Left lobe of liver (tissue), 2 donors: Measurements from ENCODE around the gene DGKD. TPM values are rescaled to one million over a fixed set of nuclear protein-coding genes. Genes with fewer than 3 reads are reported as not detected.

Experiments used
- ATAC-seq: fragments of 200-7000 bp; cut with Tn5 transposase; one replicate; pipeline ENCODE4 v1.9.1; 2020; ENCODE audit warnings: mild to moderate bottlenecking, moderate library complexity
- DNase-seq: peaks from one replicate; pipeline ENCODE4 v3.0.0-alpha.2; 2020; ENCODE audit warnings: low spot score
- total RNA-seq: library from RNA; stranded (reverse); gene quantifications from one replicate; pipeline ENCODE4 v1.2.1, GENCODE V29; 2021
- donor health status: DM: no; HTN: no; CAD: no; lungs with moderate emphysema.
- donor health status: DM: no; HTN: yes; CAD: no.

Gene DGKD
- total RNA-seq, 1 donor from 2014 or later = 17.9 TPM

GRCh38 chr2:233453916-233454315 lies 99.6 kb downstream of the DGKD start:
- no peak for DNase-seq
- no peak for ATAC-seq

- ATAC-seq (no peak), DNase-seq (no peak)
Observed at GRCh38 chr2:233455006-233455405, 100.7 kb downstream of the DGKD start.

GRCh38 chr2:233455491-233455890 lies 101.2 kb downstream of the DGKD start:
- no peak for DNase-seq
- ATAC-seq = no peak

GRCh38 chr2:233456111-233456510 lies 101.8 kb downstream of the DGKD start:
- ATAC-seq = no peak
- DNase-seq = no peak

- DNase-seq (no peak), ATAC-seq (no peak)
Observed at GRCh38 chr2:233456934-233457333, 102.6 kb downstream of the DGKD start.

GRCh38 chr2:233457356-233457755 lies 103.1 kb downstream of the DGKD start:
- ATAC-seq (no peak), DNase-seq (no peak)

- ATAC-seq (no peak), DNase-seq (no peak)
Observed at GRCh38 chr2:233458031-233458610, 103.8 kb downstream of the DGKD start.

- no peak for DNase-seq
- ATAC-seq = no peak
Observed at GRCh38 chr2:233458826-233459225, 104.5 kb downstream of the DGKD start.

GRCh38 chr2:233459426-233459825 lies 105.1 kb downstream of the DGKD start:
- ATAC-seq = no peak
- no peak for DNase-seq

GRCh38 chr2:233460726-233461441 lies 106.6 kb downstream of the DGKD start:
- ATAC-seq (peak; percentile 54), DNase-seq (no peak)

- DNase-seq (no peak), ATAC-seq (no peak)
Observed at GRCh38 chr2:233461481-233461891, 107.2 kb downstream of the DGKD start.

- DNase-seq = no peak
- ATAC-seq = no peak
Observed at GRCh38 chr2:233462202-233462785, 108.0 kb downstream of the DGKD start.

GRCh38 chr2:233462826-233463470 lies 108.7 kb downstream of the DGKD start:
- DNase-seq = no peak
- ATAC-seq = no peak

- no peak for DNase-seq
- no peak for ATAC-seq
Observed at GRCh38 chr2:233463586-233463985, 109.3 kb downstream of the DGKD start.

- ATAC-seq (no peak), DNase-seq (no peak)
Observed at GRCh38 chr2:233464056-233464455, 109.8 kb downstream of the DGKD start.

GRCh38 chr2:233464531-233465240 lies 110.4 kb downstream of the DGKD start:
- DNase-seq = no peak
- ATAC-seq = no peak

- DNase-seq (no peak), ATAC-seq (no peak)
Observed at GRCh38 chr2:233466991-233467603, 112.8 kb downstream of the DGKD start.

- no peak for DNase-seq
- ATAC-seq = peak; percentile 4
Observed at GRCh38 chr2:233468047-233468740, 113.9 kb downstream of the DGKD start.

- DNase-seq = no peak
- peak; percentile 4 for ATAC-seq
Observed at GRCh38 chr2:233468741-233469110, 114.4 kb downstream of the DGKD start.
